K562 (cell line): ENCODE measurements around the gene CRLF1. TPM values are rescaled to one million over a fixed set of nuclear protein-coding genes. Genes with fewer than 3 reads are reported as not detected.
A peak's percentile ranks its signal among the peaks of the same experiment; 100 is the strongest.

ENCODE experiments used
- CBFA2T3 ChIP-seq: fragments of 450-650 bp; IDR thresholded peaks from 2 replicates; pipeline ENCODE4 v1.6.1; 2017
- COPS2 ChIP-seq: fragments of 450-650 bp; conservative IDR thresholded peaks from 2 replicates; pipeline ENCODE4 v1.6.1; 2016; ENCODE audit warnings: mild to moderate bottlenecking, moderate library complexity
- ELF1 ChIP-seq: fragments of 200-800 bp; sonication (Bioruptor generic); IDR thresholded peaks from 2 replicates; pipeline ENCODE4 v1.6.1; 2016; ENCODE audit warnings: missing genetic modification characterization, missing compliant biosample characterization
- HDAC2 ChIP-seq: fragments of 450-650 bp; IDR thresholded peaks from 2 replicates; pipeline ENCODE4 v1.6.1; 2016; ENCODE audit warnings: mild to moderate bottlenecking
- MTA1 ChIP-seq: fragments of 450-650 bp; IDR thresholded peaks from 2 replicates; pipeline ENCODE4 v1.6.1; 2017; ENCODE audit warnings: borderline replicate concordance
- MXI1 ChIP-seq: IDR thresholded peaks from 2 replicates; pipeline ENCODE4 v1.6.1; 2011; ENCODE audit warnings: low read depth, mild to moderate bottlenecking, improper control_type of control experiment, low read length
- NR2F6 ChIP-seq: fragments of 450-650 bp; formaldehyde crosslinking; IDR thresholded peaks from 2 replicates; pipeline ENCODE4 v1.4.0; 2020; ENCODE audit warnings: mild to moderate bottlenecking
- PCBP1 ChIP-seq: fragments of 200-400 bp; formaldehyde crosslinking; IDR thresholded peaks from 2 replicates; pipeline ENCODE4 v1.6.1; 2018; ENCODE audit warnings: mild to moderate bottlenecking, low read depth, low read length; ENCODE audit not compliant: poor library complexity, severe bottlenecking
- SETDB1 ChIP-seq: IDR thresholded peaks from one replicate; pipeline ENCODE4 v1.6.1; 2012; ENCODE audit warnings: low read length, control low read depth, inconsistent platforms
- SIN3A ChIP-seq, 2 experiments: fragments of 150-350 bp in 1 of 2; IDR thresholded peaks; 2 replicates each; pipeline ENCODE4 v1.6.1; 2011 to 2016; ENCODE audit warnings: borderline replicate concordance in 2 of 2, low read depth in 2 of 2, low read length in 2 of 2, mild to moderate bottlenecking in 2 of 2, moderate library complexity in 2 of 2; ENCODE audit not compliant: control insufficient read depth in 1 of 2
- SMAD1 ChIP-seq: fragments of 150-350 bp; IDR thresholded peaks from 2 replicates; pipeline ENCODE4 v1.6.1; 2014; ENCODE audit warnings: low read length, low read depth; ENCODE audit not compliant: partially characterized antibody
- YY1 ChIP-seq, 3 experiments: IDR thresholded peaks; 2 replicates each; pipeline ENCODE4 v1.6.1; 2011; ENCODE audit warnings: low read length in 2 of 3, mild to moderate bottlenecking in 2 of 3, moderate library complexity in 2 of 3, borderline replicate concordance in 1 of 3, control low read depth in 1 of 3, low read depth in 1 of 3; ENCODE audit not compliant: insufficient read depth in 3 of 3, insufficient replicate concordance in 2 of 3, control insufficient read depth in 1 of 3, insufficient read length in 1 of 3; ENCODE audit errors: extremely low read depth in 1 of 3
- ZBTB7A ChIP-seq: IDR thresholded peaks from 2 replicates; pipeline ENCODE4 v1.6.1; 2011; ENCODE audit warnings: low read depth, mild to moderate bottlenecking, low read length, moderate library complexity, borderline replicate concordance; ENCODE audit not compliant: control insufficient read depth
- ZBTB9 ChIP-seq: fragments of 450-650 bp; formaldehyde crosslinking; IDR thresholded peaks from 2 replicates; pipeline ENCODE4 v1.4.0; 2020; ENCODE audit warnings: mild to moderate bottlenecking, moderate library complexity
- ZMIZ1 ChIP-seq, 2 experiments: fragments of 150-350 bp in 1 of 2; IDR thresholded peaks; 2 replicates each; pipeline ENCODE4 v1.6.1; 2012 to 2016; ENCODE audit warnings: low read depth in 2 of 2, low read length in 2 of 2, mild to moderate bottlenecking in 1 of 2, moderate library complexity in 1 of 2
- ZNF384 ChIP-seq: IDR thresholded peaks from 2 replicates; pipeline ENCODE4 v1.6.1; 2012; ENCODE audit warnings: low read depth, low read length, improper control_type of control experiment
- polyA plus RNA-seq, 8 experiments: library from polyadenylated mRNA; depleted of rRNA in 4 of 8; stranded (reverse) in 5 of 8; unstranded in 3 of 8; fragments of >200 nt; fragmentation: Nextera tagmentation in 2 of 8; fragmentation: Illumina TruSeq in 1 of 8; extraction: Ambion mirVana in 2 of 8; extraction: Trizol in 1 of 8; gene quantifications; 2 replicates each; pipeline versions ENCODE4 v1.2.1 to v1.2.3, GENCODE V29; 2011 to 2014; ENCODE audit warnings: inconsistent platforms in 1 of 8, missing spikeins in 1 of 8
- total RNA-seq, 7 experiments: library from RNA; depleted of rRNA in 6 of 7; stranded (reverse); fragments of >200 nt in 6 of 7; fragmentation: Illumina TruSeq in 2 of 7; extraction: Trizol in 2 of 7; gene quantifications; 2 replicates each; pipeline versions ENCODE4 v1.2.1 to v1.2.3, GENCODE V29; 2011 to 2021; ENCODE audit warnings: low replicate concordance in 1 of 7
- TF ChIP-seq, protein P1 (sequence below): fragments of 450-650 bp; IDR thresholded peaks from one replicate; pipeline ENCODE4 v1.6.1; 2018; ENCODE audit warnings: mild to moderate bottlenecking, moderate library complexity; ENCODE audit not compliant: partially characterized antibody
- TF ChIP-seq, protein P2 (sequence below): fragments of 450-650 bp; IDR thresholded peaks from 2 replicates; pipeline ENCODE4 v1.6.1; 2017; ENCODE audit warnings: mild to moderate bottlenecking, moderate library complexity

CRLF1 gene
- total and polyA plus RNA-seq, 9 of the 15 experiments (the other 6 are each of a cell fraction or from before 2014, with no cell fraction given), result 0.85 to 3.6 (median 1.7) TPM

- TF ChIP-seq, protein P1, sequence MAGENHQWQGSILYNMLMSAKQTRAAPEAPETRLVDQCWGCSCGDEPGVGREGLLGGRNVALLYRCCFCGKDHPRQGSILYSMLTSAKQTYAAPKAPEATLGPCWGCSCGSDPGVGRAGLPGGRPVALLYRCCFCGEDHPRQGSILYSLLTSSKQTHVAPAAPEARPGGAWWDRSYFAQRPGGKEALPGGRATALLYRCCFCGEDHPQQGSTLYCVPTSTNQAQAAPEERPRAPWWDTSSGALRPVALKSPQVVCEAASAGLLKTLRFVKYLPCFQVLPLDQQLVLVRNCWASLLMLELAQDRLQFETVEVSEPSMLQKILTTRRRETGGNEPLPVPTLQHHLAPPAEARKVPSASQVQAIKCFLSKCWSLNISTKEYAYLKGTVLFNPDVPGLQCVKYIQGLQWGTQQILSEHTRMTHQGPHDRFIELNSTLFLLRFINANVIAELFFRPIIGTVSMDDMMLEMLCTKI, result no peak
- TF ChIP-seq ZBTB7A, result peak; percentile 16
- peak in 1 of 2 experiments; percentile 96; a peak in 1 of 4 replicates for TF ChIP-seq SIN3A (IDR thresholded peaks at IDR 0.05; ENCODE audit: borderline replicate concordance in 2 of 2, control insufficient read depth in 1 of 2, low read depth in 2 of 2, low read length in 2 of 2)
- TF ChIP-seq ZMIZ1 (IDR thresholded peaks at IDR 0.05; ENCODE audit: low read depth in 2 of 2, low read length in 2 of 2), result no peak; a peak in 1 of 4 replicates
- TF ChIP-seq, protein P2, sequence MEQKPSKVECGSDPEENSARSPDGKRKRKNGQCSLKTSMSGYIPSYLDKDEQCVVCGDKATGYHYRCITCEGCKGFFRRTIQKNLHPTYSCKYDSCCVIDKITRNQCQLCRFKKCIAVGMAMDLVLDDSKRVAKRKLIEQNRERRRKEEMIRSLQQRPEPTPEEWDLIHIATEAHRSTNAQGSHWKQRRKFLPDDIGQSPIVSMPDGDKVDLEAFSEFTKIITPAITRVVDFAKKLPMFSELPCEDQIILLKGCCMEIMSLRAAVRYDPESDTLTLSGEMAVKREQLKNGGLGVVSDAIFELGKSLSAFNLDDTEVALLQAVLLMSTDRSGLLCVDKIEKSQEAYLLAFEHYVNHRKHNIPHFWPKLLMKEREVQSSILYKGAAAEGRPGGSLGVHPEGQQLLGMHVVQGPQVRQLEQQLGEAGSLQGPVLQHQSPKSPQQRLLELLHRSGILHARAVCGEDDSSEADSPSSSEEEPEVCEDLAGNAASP, result no peak
- TF ChIP-seq NR2F6 (CRISPR knock-in tag), result no peak
- peak in 2 of 3 experiments; percentile 60 to 65 for TF ChIP-seq YY1 (IDR thresholded peaks at IDR 0.05; ENCODE audit: borderline replicate concordance in 1 of 3, control insufficient read depth in 1 of 3, extremely low read depth in 1 of 3, insufficient read depth in 3 of 3, insufficient read length in 1 of 3, insufficient replicate concordance in 2 of 3, low read depth in 1 of 3, low read length in 2 of 3)
- peak; percentile 49 for TF ChIP-seq MTA1
- TF ChIP-seq MXI1, result peak; percentile 64
- peak; percentile 80 for TF ChIP-seq ZNF384
- peak; percentile 4; the same call in 1 of the 2 replicates for TF ChIP-seq CBFA2T3
- TF ChIP-seq SMAD1, result no peak
- TF ChIP-seq SETDB1, result no peak
- TF ChIP-seq ELF1 (tag), result peak; percentile 28; the same call in 1 of the 2 replicates
- TF ChIP-seq PCBP1, result no peak
- TF ChIP-seq COPS2, result no peak
- TF ChIP-seq ZBTB9, result no peak
- TF ChIP-seq HDAC2, result no peak
These were observed 17.0 kb downstream of the CRLF1 start (continued) for GRCh38 chr19:18589380-18590272.
